Keratinocyte (primary cell): ENCODE results near the gene SCLY.

ENCODE experiments used
- CTCF ChIP-seq, 3 experiments: IDR thresholded peaks in 1 of 3; conservative IDR thresholded peaks in 1 of 3; optimal IDR thresholded peaks in 1 of 3; 2 replicates in 2 of 3; 3 replicates in 1 of 3; pipeline versions ENCODE3 to v1.5.1; 2011; ENCODE audit warnings: low read length in 3 of 3, mild to moderate bottlenecking in 3 of 3, moderate library complexity in 2 of 3, control low read depth in 1 of 3, inconsistent platforms in 1 of 3; ENCODE audit not compliant: insufficient read depth in 2 of 3; ENCODE audit errors: extremely low read depth in 1 of 3
- EZH2 ChIP-seq: IDR thresholded peaks from one replicate; pipeline ENCODE4 v1.6.1; 2012; ENCODE audit warnings: inconsistent platforms, mild to moderate bottlenecking, low read length, moderate library complexity

GRCh38 chr2:238114851-238115660, 54.3 kb downstream of the SCLY start:
- no peak for TF ChIP-seq CTCF (optimal IDR thresholded peaks at IDR 0.05 in 1 of 3, IDR thresholded peaks at IDR 0.05 in 1 of 3, conservative IDR thresholded peaks at IDR 0.05 in 1 of 3; ENCODE audit: extremely low read depth in 1 of 3, insufficient read depth in 2 of 3, low read length in 3 of 3)
- no peak for TF ChIP-seq EZH2
